T-helper 9 cell (primary cell): ENCODE measurements around the gene EHD3.

Experiments used
- DNase-seq: peaks from one replicate; pipeline ENCODE4 v3.0.0-alpha.2; 2020

The EHD3 gene

GRCh38 chr2:31296641-31297287 is 62.8 kb downstream of the EHD3 start:
- DNase-seq, result no peak

GRCh38 chr2:31297751-31298150 is 63.8 kb downstream of the EHD3 start:
- DNase-seq, result no peak

GRCh38 chr2:31299547-31299946 is 65.6 kb downstream of the EHD3 start:
- no peak for DNase-seq

GRCh38 chr2:31300309-31300708 is 66.4 kb downstream of the EHD3 start:
- no peak for DNase-seq

- no peak for DNase-seq
These were observed 69.1 kb downstream of the EHD3 start for GRCh38 chr2:31302940-31303563.

- no peak for DNase-seq
These were observed 70.9 kb downstream of the EHD3 start for GRCh38 chr2:31304816-31305215.

- no peak for DNase-seq
These were observed 78.9 kb downstream of the EHD3 start for GRCh38 chr2:31312898-31313297.

GRCh38 chr2:31314761-31315160 is 80.8 kb downstream of the EHD3 start:
- DNase-seq, result no peak

- DNase-seq, result no peak
These were observed 83.4 kb downstream of the EHD3 start for GRCh38 chr2:31317396-31317795.

- DNase-seq, result peak; percentile 5
These were observed 84.7 kb downstream of the EHD3 start for GRCh38 chr2:31318361-31319336.
